ENCODE measurements around the gene COLEC12.
"Not testable (repeated sequence)": the region's sequence is repeated elsewhere in the genome, so short reads cannot be mapped to it uniquely, and the experiment has no call there.

COLEC12 gene

GRCh38 chr18:405006-405405, 95.5 kb downstream of the COLEC12 start:
- not testable (repeated sequence) for H3K36me3 Mint-ChIP-seq; H3K27ac Mint-ChIP-seq; H3K9me3 Mint-ChIP-seq (ENCODE audit: low read depth); H3K27me3 Mint-ChIP-seq; H3K4me1 Mint-ChIP-seq (ENCODE audit: low read depth); H3K4me3 Mint-ChIP-seq

- peaks cover 5% of the 10 kb centered on the region for H3K27me3 Mint-ChIP-seq
- no peaks in the 10 kb centered on the region for H3K4me1 Mint-ChIP-seq (ENCODE audit: low read depth)
- H3K4me3 Mint-ChIP-seq, result no peak overlapping the region
- peaks cover 2% of the 10 kb centered on the region for H3K36me3 Mint-ChIP-seq
- peaks cover 8% of the 10 kb centered on the region for H3K9me3 Mint-ChIP-seq (ENCODE audit: low read depth)
- H3K27ac Mint-ChIP-seq, result no peak overlapping the region
These were observed 96.4 kb downstream of the COLEC12 start for GRCh38 chr18:404061-404636.

- Mint-ChIP-seq H3K4me1 (ENCODE audit: low read depth) (no peaks in the 10 kb centered on the region), H3K4me3 (no peak overlapping the region), H3K27me3 (peaks cover 3% of the 10 kb centered on the region), H3K9me3 (ENCODE audit: low read depth) (peaks cover 8% of the 10 kb centered on the region), H3K36me3 (peaks cover 2% of the 10 kb centered on the region), H3K27ac (no peak overlapping the region)
These were observed 98.4 kb downstream of the COLEC12 start for GRCh38 chr18:402129-402528.

DNA sequence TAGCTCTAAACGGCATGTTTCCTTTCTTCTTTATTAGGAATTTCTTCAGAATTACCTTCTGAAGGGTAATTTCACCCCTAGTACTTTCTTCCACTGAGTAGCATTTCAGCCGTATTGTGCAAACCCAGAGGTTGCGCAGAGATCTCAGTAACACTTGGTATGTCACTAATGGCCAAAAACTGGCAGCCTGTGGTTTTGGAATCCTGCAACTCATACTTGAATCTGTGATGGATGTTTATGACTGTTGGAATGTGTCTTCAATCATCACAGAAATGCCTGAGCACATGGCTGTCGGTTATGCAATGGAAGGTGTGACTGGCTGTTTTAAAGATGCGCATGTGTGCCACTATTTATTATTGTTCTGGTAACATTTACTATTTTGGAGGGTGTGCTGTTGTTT, 100.0 kb downstream of the COLEC12 start:
- Mint-ChIP-seq H3K36me3 (peaks cover 2% of the 10 kb centered on the region), H3K27me3 (peaks cover 1% of the 10 kb centered on the region), H3K4me3 (no peak overlapping the region), H3K9me3 (ENCODE audit: low read depth) (peaks cover 5% of the 10 kb centered on the region), H3K27ac (no peak overlapping the region), H3K4me1 (ENCODE audit: low read depth) (no peaks in the 10 kb centered on the region)

GRCh38 chr18:399631-400135, 100.8 kb downstream of the COLEC12 start:
- no peaks in the 10 kb centered on the region for H3K9me3 Mint-ChIP-seq (ENCODE audit: low read depth)
- H3K27ac Mint-ChIP-seq, result no peak overlapping the region
- no peaks in the 10 kb centered on the region for H3K36me3 Mint-ChIP-seq
- no peak overlapping the region for H3K4me3 Mint-ChIP-seq
- H3K27me3 Mint-ChIP-seq, result peaks cover 1% of the 10 kb centered on the region
- H3K4me1 Mint-ChIP-seq (ENCODE audit: low read depth), result no peaks in the 10 kb centered on the region

DNA sequence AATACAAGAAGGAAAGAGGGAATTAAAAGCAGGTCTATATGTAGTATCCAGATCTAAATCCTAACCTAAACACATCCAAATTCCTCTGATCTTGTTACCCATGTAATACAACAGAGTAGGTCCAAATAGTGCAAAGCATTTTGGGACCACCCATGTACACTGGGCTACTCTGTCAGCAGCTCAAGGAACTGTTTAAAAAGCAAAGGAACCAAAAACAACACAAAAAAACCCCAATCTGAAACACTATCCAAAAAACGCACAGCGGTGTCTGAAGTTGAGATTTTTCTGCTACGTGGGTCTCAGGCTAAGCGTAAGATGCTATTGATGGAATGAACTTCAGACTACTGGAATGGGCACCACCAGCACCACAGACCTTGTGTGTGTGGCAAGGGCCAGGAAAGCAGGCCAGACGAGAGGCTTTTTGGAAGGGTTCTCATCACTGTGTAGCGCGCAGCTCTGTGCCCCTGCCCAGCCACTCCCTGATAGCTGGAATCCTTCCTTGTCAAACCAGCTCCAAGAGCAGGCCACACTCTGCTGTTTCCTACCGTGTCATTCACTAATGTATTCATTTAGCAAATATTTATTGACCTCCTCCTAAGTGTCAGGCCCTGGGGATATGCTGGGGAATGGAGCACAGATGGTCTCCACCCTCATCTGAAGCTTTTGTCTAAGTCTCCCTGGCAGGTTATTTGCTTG, 101.4 kb downstream of the COLEC12 start:
- H3K4me3 Mint-ChIP-seq, result no peak overlapping the region
- H3K36me3 Mint-ChIP-seq, result no peaks in the 10 kb centered on the region
- no peak overlapping the region for H3K27ac Mint-ChIP-seq
- H3K27me3 Mint-ChIP-seq, result peaks cover 1% of the 10 kb centered on the region
- H3K9me3 Mint-ChIP-seq (ENCODE audit: low read depth), result no peaks in the 10 kb centered on the region
- no peaks in the 10 kb centered on the region for H3K4me1 Mint-ChIP-seq (ENCODE audit: low read depth)

GRCh38 chr18:396556-396955, 103.9 kb downstream of the COLEC12 start:
- no peaks in the 10 kb centered on the region for H3K4me1 Mint-ChIP-seq (ENCODE audit: low read depth)
- H3K9me3 Mint-ChIP-seq (ENCODE audit: low read depth), result no peaks in the 10 kb centered on the region
- no peak overlapping the region for H3K4me3 Mint-ChIP-seq
- H3K27me3 Mint-ChIP-seq, result no peaks in the 10 kb centered on the region
- no peak overlapping the region for H3K27ac Mint-ChIP-seq
- H3K36me3 Mint-ChIP-seq, result no peaks in the 10 kb centered on the region

GRCh38 chr18:396251-396555, 104.3 kb downstream of the COLEC12 start:
- Mint-ChIP-seq H3K4me1 (ENCODE audit: low read depth) (no peaks in the 10 kb centered on the region), H3K36me3 (no peaks in the 10 kb centered on the region), H3K27me3 (no peaks in the 10 kb centered on the region), H3K27ac (no peak overlapping the region), H3K9me3 (ENCODE audit: low read depth) (no peaks in the 10 kb centered on the region), H3K4me3 (no peak overlapping the region)

DNA sequence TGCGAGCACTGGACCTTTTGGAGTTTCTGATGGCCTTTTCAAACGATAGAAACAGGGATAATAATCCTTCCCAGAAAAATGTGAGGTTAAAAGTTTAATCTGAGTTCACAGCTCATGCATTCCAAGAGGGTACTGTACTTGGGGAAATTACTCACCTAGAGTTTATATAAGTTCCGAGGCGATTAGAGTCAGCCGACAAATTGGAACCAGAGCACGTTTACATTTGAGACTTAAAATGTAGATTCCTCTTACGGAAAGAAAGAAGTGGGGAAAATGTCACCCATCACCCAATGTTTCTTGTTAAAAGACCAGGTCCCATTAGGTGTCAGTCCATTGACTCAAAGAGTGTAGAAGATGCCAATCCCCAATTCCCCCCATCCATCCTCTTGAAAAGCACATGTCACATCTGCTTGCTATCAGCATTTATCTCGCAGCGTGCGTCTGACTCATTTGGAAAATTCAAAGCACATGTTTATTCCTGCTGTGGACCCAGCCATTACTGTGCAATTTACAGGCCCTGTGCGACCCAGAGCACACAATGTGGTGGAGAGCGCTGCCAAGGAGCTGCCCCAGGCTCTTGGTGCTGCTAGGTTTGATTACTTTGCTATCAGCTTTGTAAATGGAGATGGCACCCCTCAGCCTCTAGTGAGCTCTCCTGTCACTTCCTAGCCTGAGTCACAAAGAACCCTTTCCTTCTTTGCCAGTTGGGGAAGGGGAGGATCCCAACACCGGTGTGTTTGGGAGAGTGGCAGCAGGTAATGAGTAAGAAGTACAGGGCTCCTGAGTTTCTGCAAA, 104.8 kb downstream of the COLEC12 start:
- H3K4me3 Mint-ChIP-seq, result no peak overlapping the region
- H3K27me3 Mint-ChIP-seq, result no peaks in the 10 kb centered on the region
- no peak overlapping the region for H3K27ac Mint-ChIP-seq
- no peaks in the 10 kb centered on the region for H3K4me1 Mint-ChIP-seq (ENCODE audit: low read depth)
- H3K36me3 Mint-ChIP-seq, result no peaks in the 10 kb centered on the region
- no peaks in the 10 kb centered on the region for H3K9me3 Mint-ChIP-seq (ENCODE audit: low read depth)

DNA sequence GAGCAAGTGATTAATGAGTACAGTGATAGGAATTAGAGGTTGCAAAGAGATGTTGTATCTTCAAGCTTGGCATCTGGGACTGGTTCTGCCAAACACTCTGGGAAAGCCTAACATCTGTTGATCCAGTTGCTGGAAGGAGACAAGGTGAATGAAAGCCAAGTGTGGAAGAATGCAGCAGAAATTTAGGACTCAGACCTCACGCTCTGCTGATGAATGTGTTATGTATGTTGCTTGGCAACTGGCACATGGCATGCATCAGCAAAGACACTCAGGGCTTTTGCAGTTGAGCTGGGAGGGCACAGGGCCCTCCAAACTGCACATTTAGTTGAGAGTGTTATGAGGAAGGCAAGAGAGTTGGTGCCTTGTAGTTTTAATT, 105.5 kb downstream of the COLEC12 start:
- Mint-ChIP-seq H3K27me3 (no peaks in the 10 kb centered on the region), H3K9me3 (ENCODE audit: low read depth) (no peaks in the 10 kb centered on the region), H3K4me1 (ENCODE audit: low read depth) (no peaks in the 10 kb centered on the region), H3K27ac (no peak overlapping the region), H3K4me3 (no peak overlapping the region), H3K36me3 (no peaks in the 10 kb centered on the region)

DNA sequence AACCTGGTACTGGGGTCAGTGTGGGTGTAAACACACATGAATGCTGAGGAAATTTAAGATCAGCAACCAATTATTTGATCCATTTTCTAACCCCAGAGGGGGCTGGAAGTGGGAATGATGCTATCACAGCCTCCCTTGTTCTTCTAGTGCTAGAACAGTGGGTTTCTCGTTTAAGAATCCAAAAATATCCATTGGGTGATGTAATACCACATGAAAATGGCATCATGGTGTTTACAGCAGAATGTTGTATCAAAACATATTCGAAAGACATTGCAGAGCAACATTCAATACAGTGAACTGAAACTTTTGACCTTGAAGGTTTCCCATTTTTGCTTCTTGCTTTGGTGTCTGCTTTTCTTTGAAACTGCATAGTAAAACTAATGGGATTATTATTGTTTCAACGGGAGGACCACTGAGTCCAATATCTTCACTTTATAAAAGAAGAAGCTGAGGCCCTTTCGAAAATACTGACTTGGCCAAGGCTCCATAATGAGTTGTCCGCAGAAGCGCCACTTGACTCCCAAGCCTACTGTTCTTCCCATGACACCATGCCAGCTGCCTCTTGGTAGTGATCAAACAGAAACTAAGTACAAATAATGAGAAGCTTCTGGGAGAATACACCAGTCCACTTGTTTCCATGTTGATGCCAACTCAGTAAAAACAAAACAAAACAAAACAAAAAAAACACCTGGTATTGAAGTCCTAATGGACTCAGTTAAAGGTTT, 106.1 kb downstream of the COLEC12 start:
- Mint-ChIP-seq H3K27ac (no peak overlapping the region), H3K4me3 (no peak overlapping the region), H3K9me3 (ENCODE audit: low read depth) (no peaks in the 10 kb centered on the region), H3K27me3 (no peaks in the 10 kb centered on the region), H3K36me3 (no peaks in the 10 kb centered on the region), H3K4me1 (ENCODE audit: low read depth) (no peaks in the 10 kb centered on the region)

DNA sequence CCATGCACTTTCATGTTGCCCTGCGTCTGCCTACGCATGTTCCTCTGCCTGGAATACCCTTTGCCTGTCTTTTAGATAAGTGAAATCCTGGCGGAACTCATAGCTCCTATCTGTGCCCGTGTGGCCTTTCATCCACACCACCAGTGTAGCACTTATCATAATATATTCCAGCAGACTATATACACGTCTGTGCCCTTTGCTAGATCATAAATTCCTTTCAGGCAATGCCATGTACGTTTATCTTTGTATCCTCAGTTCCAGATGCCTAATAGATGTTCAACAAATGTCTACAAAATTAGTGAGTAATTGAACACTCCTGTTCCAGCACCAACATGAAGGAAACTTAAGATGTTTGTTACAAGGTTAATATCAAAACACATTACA, 106.9 kb downstream of the COLEC12 start:
- Mint-ChIP-seq H3K27ac (no peak overlapping the region), H3K36me3 (no peaks in the 10 kb centered on the region), H3K4me3 (no peak overlapping the region), H3K9me3 (ENCODE audit: low read depth) (no peaks in the 10 kb centered on the region), H3K4me1 (ENCODE audit: low read depth) (no peaks in the 10 kb centered on the region), H3K27me3 (peaks cover 3% of the 10 kb centered on the region)

- Mint-ChIP-seq H3K4me3 (no peak overlapping the region), H3K36me3 (no peaks in the 10 kb centered on the region), H3K27ac (no peak overlapping the region)
These were observed 107.5 kb downstream of the COLEC12 start for GRCh38 chr18:392928-393573.

GRCh38 chr18:390741-391478, 109.6 kb downstream of the COLEC12 start:
- Mint-ChIP-seq H3K9me3 (ENCODE audit: low read depth) (no peaks in the 10 kb centered on the region), H3K27ac (no peak overlapping the region), H3K36me3 (no peaks in the 10 kb centered on the region), H3K4me3 (no peak overlapping the region), H3K4me1 (ENCODE audit: low read depth) (no peaks in the 10 kb centered on the region), H3K27me3 (peaks cover 3% of the 10 kb centered on the region)

More at GRCh38 chr18:392928-393573, 107.5 kb downstream of the COLEC12 start:
- no peaks in the 10 kb centered on the region for H3K4me1 Mint-ChIP-seq (ENCODE audit: low read depth)
- H3K27me3 Mint-ChIP-seq, result peaks cover 3% of the 10 kb centered on the region
- no peaks in the 10 kb centered on the region for H3K9me3 Mint-ChIP-seq (ENCODE audit: low read depth)
